ENCODE measurements around the gene NUMB.

Gene NUMB

DNA sequence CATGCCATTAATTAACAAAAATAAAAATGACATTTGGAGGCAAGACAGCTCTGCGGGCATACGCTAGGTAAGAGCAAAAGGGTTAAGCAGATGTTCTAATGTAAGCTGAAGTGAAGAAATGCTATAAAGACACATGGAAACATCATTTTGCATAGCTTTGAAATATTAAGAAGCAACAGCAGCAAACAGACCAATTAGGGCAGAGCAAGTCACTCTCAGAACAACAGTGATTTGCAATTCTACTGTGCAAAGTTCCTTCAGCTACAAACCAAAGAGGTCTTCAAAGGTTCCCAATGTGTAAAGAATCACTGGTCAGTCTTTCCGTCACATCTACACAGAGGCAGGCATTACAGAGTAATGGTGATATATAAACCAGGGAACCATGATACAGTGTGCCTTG, 152.8 kb downstream of the NUMB start:
- peaks cover 3% of the 10 kb centered on the region for H3K79me2 ChIP-seq
- no peak overlapping the region for H2AFZ ChIP-seq
- no peaks in the 10 kb centered on the region for H3K36me3 ChIP-seq (ENCODE audit: control insufficient read depth, insufficient read depth, low read length)
- no peak overlapping the region for H3K9ac ChIP-seq
- no peak overlapping the region for H3K4me2 ChIP-seq (ENCODE audit: low read length)
- no peak overlapping the region for H3K27ac ChIP-seq
- no peaks in the 10 kb centered on the region for H3K9me3 ChIP-seq (ENCODE audit: control insufficient read depth, low read length)
- H3K4me1 ChIP-seq, result no peaks in the 10 kb centered on the region
- TF ChIP-seq, protein P1, sequence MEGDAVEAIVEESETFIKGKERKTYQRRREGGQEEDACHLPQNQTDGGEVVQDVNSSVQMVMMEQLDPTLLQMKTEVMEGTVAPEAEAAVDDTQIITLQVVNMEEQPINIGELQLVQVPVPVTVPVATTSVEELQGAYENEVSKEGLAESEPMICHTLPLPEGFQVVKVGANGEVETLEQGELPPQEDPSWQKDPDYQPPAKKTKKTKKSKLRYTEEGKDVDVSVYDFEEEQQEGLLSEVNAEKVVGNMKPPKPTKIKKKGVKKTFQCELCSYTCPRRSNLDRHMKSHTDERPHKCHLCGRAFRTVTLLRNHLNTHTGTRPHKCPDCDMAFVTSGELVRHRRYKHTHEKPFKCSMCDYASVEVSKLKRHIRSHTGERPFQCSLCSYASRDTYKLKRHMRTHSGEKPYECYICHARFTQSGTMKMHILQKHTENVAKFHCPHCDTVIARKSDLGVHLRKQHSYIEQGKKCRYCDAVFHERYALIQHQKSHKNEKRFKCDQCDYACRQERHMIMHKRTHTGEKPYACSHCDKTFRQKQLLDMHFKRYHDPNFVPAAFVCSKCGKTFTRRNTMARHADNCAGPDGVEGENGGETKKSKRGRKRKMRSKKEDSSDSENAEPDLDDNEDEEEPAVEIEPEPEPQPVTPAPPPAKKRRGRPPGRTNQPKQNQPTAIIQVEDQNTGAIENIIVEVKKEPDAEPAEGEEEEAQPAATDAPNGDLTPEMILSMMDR (IDR thresholded peaks at IDR 0.05), result no peak
- no peak overlapping the region for H3K4me3 ChIP-seq (ENCODE audit: low read depth, low read length)
- no peaks in the 10 kb centered on the region for H3K27me3 ChIP-seq (ENCODE audit: control insufficient read depth, insufficient read depth, low read length)

DNA sequence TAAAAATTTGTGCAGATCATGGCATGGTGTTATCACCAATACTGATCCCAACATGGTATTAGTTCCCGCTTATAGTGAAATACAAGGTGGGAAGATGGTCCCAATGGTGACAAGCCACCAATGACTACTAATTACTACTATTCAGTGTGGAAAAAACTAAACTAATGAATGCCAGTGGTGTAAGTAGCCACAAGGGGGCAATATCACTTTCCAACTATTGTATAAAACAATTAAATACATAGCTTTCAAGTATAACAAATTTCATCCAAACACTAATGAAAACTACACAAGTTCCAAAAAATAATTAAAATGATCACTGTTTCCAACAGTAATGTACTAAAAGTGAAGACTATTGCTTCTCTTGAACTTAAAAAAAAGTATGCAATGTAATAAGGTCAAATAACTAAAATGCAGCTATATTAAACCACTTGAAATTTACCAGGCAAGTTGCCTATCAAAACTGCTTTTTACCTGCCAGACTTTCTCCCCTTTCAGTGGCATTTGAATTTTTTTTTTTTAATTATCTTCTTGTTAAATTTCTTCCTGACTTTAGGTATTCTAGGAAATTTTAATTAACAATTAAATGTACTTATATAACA, 163.0 kb downstream of the NUMB start:
- H3K27me3 ChIP-seq (ENCODE audit: control insufficient read depth, insufficient read depth, low read length), result no peaks in the 10 kb centered on the region
- H3K36me3 ChIP-seq (ENCODE audit: control insufficient read depth, insufficient read depth, low read length), result no peaks in the 10 kb centered on the region
- no peak overlapping the region for H2AFZ ChIP-seq
- TF ChIP-seq, protein P1 (IDR thresholded peaks at IDR 0.05), result peak; percentile 79
- H3K9ac ChIP-seq, result no peak overlapping the region
- no peak overlapping the region for H3K4me3 ChIP-seq (ENCODE audit: low read depth, low read length)
- H3K4me2 ChIP-seq (ENCODE audit: low read length), result no peak overlapping the region
- H3K4me1 ChIP-seq, result no peaks in the 10 kb centered on the region
- H3K27ac ChIP-seq, result no peak overlapping the region
- H3K9me3 ChIP-seq (ENCODE audit: control insufficient read depth, low read length), result no peaks in the 10 kb centered on the region
- H3K79me2 ChIP-seq, result no peaks in the 10 kb centered on the region

DNA sequence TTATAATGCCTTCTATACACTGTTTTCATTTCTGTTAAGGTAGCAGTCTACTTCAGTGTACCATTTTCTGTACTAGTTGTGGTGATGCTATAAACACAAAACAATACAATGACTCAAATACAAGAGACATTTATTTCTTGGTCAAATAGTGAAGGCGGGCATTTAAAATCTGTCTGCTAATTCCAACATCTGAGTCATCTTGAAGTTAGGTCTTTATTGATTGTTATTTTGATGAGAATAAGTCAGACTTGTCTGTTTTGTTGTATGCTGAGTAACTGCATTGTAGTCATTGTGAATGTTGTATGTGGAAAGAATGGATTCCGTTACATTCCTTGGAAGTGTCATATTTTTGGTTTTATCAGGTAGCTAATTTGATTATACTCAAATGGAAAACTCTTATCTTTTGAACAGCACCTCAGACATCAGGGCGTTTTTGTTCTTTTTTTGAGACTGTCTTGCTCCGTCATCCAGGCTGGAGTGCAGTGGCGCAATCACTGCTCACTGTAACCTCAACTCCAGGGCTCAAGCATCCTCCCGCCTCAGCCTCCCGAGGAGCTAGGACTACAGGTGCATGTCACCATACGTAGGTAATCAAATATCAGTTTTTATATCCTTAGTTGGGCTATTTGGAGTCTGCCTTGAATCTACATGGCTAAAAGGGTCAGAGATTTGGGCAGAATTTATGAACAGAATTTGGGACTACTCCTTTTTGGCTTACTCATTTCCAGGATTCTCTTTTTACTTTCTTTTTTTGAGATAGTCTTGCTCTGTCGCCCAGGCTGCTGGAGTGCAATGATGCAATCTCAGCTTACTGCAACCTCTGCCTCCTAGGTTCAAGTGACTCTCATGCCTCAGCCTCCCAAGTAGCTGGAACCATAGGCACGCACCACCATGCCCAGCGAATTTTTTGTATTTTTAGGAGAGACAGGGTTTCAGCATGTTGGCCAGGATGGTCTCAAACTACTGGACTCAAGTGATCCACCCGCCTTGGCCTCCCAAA, 164.3 kb downstream of the NUMB start:
- Histone ChIP-seq H3K9me3 (ENCODE audit: control insufficient read depth, low read length) (no peaks in the 10 kb centered on the region), H3K79me2 (no peaks in the 10 kb centered on the region), H3K27me3 (ENCODE audit: control insufficient read depth, insufficient read depth, low read length) (no peaks in the 10 kb centered on the region), H3K4me3 (ENCODE audit: low read depth, low read length) (no peak overlapping the region), H3K27ac (no peak overlapping the region), H3K4me2 (ENCODE audit: low read length) (no peak overlapping the region), H2AFZ (no peak overlapping the region), H3K36me3 (ENCODE audit: control insufficient read depth, insufficient read depth, low read length) (no peaks in the 10 kb centered on the region), H3K9ac (no peak overlapping the region), H3K4me1 (no peaks in the 10 kb centered on the region)
- TF ChIP-seq, protein P1 (IDR thresholded peaks at IDR 0.05), result no peak

DNA sequence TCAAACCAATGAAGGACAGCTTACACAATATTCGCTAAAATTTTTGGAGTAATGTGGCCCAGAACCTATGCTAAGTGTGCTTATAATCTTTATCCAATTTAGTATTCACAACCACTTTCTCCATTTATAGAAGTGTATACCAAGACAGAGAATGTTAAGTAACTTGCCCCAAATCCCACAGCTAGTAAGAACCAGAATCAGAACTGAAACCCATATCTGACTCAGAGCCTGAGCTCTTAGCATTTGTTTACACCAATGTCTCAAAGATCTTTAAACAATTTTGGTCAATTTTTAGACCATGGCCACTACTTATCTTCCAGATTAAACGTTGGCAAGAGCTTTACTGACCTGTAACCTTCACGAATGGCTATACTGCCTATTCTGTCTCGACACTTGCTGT, 168.1 kb downstream of the NUMB start:
- H3K9ac ChIP-seq, result no peak overlapping the region

More for the DNA sequence above, 168.1 kb downstream of the NUMB start:
- TF ChIP-seq, protein P1 (IDR thresholded peaks at IDR 0.05), result no peak
- Histone ChIP-seq H3K4me1 (no peaks in the 10 kb centered on the region), H3K27ac (no peak overlapping the region), H3K79me2 (no peaks in the 10 kb centered on the region), H3K9me3 (ENCODE audit: control insufficient read depth, low read length) (no peaks in the 10 kb centered on the region), H3K4me2 (ENCODE audit: low read length) (no peak overlapping the region), H2AFZ (no peak overlapping the region), H3K36me3 (ENCODE audit: control insufficient read depth, insufficient read depth, low read length) (no peaks in the 10 kb centered on the region), H3K27me3 (ENCODE audit: control insufficient read depth, insufficient read depth, low read length) (no peaks in the 10 kb centered on the region), H3K4me3 (ENCODE audit: low read depth, low read length) (no peak overlapping the region)

Measured in parathyroid adenoma (tissue), 2 donors.